CD4-positive, alpha-beta T cell treated with Interleukin-15 for 1 hour (primary cell): Measurements from ENCODE around the gene CAMK1D.
"Not testable (repeated sequence)": the region's sequence is repeated elsewhere in the genome, so short reads cannot be mapped to it uniquely, and the experiment has no call there.

Experiments used
- DNase-seq: peaks from one replicate; pipeline ENCODE4 v3.0.0-alpha.2; 2020

Gene CAMK1D

GRCh38 chr10:12432402-12433189 is 83.2 kb downstream of the CAMK1D start:
- no peak for DNase-seq

GRCh38 chr10:12434277-12434676 is 84.9 kb downstream of the CAMK1D start:
- DNase-seq = no peak

- not testable (repeated sequence) for DNase-seq
Observed at GRCh38 chr10:12434677-12435076, 85.3 kb downstream of the CAMK1D start.

GRCh38 chr10:12435348-12435747 is 86.0 kb downstream of the CAMK1D start:
- no peak for DNase-seq

GRCh38 chr10:12438919-12439692 is 89.8 kb downstream of the CAMK1D start:
- no peak for DNase-seq

GRCh38 chr10:12439767-12440166 is 90.4 kb downstream of the CAMK1D start:
- not testable (repeated sequence) for DNase-seq

DNA sequence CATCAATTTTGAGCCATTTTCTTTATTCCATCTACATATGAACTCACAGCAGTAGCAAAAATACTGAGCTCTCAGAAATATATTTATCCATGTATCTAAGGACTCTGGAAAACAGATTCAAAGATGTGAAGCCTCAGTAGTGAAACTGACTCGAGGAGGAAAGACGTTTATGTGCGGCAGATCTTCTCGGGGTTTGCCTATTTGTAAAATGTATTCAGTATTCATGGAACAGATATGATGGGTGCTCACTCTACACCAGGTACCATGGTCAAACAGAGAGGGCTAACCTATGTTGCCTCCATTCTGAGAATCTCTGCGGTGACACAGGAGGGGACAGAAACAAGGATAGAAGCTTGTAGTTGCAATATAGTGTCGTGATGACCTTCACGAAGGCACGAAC is 93.7 kb downstream of the CAMK1D start:
- no peak for DNase-seq

DNA sequence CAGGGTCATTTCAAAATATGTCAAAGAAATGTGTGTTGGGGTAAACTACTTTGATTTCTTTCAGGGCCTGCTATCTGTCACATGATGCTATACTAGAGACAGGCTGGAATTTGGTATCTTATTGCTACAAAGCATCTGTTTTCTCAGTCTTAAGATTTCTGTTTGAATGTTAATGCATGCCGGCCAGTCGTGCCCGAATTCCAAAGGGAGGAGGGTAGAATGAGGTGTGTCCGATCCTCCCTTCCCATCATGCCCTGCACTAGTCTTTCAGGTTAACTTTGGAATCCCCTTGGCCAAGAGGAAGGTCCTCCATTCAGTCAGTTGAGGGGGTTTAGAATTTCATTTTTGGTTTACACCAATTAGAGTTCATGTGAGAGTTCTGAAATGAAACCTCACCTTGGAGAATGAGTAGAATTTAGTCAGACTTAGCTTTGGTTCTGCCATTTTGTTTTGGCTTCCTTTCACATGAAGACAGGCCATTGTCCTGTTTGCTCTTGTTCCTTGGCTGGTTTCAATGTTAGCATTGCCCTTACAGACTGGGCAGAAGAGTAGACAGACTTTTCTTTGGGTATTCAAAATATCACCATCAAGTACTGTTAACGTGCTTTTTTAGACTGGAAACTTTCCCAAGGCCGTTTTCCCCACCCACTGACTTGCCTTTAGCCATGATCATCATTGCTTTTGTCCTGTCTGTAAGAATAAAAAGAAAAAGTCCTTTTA is 95.8 kb downstream of the CAMK1D start:
- DNase-seq = no peak

DNA sequence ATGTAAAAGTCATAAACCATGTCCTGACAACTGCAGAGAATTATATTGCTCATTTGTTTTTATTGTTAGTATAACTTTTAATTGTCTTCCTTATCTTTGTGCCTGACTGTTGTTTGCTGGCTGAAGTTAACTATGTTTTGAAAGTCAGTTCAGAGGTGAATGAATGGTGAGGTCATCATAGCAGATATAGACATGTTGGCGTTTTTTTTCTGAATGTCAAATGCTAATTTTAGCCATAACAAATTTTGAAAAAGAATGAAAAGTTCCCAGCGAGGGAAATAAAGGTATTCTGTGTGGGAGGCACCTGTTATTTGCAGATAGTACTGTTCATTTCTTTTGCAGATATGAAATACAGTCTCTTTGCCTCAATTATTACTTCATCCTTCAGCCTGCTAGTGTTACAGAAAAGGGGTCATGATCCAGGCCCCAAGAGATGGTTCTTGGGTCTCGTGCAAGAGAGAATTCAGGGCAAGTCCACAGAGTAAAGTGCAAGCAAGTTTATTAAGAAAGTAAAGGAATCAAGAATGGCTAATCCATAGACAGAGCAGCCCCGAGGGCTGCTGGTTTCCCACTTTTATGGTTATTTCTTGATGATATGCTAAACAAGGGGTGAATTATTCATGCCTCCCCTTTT is 96.5 kb downstream of the CAMK1D start:
- DNase-seq = no peak

- DNase-seq = no peak
Observed at GRCh38 chr10:12448340-12448728, 99.0 kb downstream of the CAMK1D start.

DNA sequence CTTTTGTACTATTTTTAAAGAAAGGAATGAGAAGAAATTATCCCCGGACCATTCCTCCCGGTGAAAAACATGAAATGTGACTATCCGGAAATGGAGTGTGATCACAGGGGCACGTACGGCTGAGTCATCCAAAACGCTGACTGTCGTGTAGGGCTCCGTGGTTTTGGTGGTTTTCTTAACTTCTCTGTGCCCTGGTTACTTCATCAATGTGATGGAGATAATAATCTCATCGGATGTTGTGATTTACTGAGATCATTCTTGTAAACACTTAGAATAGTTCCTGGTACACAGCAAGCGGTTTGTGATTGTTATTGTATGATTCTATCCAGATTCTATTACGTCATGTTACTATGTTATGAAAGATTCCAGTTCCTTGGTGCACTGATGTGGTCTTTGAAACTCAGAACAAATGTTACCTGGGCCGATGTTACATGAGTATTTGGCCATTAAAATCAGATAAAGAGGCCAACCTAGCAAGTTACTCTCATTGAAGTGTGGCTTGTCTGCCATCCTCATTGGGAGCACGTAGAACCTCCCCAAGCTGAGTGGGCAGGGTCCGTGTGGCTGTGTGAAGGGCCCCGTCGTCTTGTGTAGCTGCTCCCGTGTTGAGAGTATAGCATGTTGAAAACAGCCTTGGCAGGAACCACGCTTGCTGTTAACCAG is 99.5 kb downstream of the CAMK1D start:
- peak; percentile 85 for DNase-seq

DNA sequence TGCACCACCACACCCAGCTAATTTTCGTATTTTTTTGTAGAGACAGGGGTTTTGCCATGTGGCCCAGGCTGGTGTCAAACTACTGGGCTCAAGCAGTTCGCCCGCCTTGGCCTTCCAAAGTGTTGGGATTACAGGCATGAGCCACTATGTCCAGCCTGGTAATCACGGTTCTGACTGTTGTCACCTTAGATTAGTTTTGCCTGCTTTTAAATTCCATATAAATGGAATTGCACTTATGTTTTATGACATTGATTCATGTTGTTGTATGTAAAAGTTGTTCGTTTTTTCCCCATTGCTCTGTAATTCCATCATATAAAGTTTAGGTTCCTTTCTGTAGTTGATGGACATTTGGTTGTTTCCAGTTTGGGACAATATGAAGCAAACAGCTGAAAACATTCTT is 106.0 kb downstream of the CAMK1D start:
- DNase-seq = no peak

GRCh38 chr10:12455766-12456165 is 106.4 kb downstream of the CAMK1D start:
- no peak for DNase-seq

- no peak for DNase-seq
Observed at GRCh38 chr10:12459340-12459739, 110.0 kb downstream of the CAMK1D start.

- no peak for DNase-seq
Observed at GRCh38 chr10:12459762-12460161, 110.4 kb downstream of the CAMK1D start.

DNA sequence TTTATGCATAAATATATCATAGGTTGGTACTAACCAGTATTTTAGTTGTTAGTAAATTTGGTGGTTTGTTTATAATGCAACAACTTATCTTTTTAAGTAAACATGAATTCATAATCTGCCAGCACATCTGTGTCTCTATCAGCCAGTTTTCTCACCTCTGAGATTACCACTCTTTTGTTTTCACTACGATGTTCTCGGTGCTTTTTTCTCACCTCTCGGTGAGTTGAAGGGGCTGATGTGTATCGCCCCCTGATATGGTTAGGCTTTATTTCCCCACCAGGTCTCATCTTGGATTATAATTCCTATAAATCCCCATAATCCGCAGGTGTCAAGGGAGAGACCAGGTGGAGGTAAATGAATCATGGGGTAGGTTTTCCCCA is 114.1 kb downstream of the CAMK1D start:
- DNase-seq = no peak

DNA sequence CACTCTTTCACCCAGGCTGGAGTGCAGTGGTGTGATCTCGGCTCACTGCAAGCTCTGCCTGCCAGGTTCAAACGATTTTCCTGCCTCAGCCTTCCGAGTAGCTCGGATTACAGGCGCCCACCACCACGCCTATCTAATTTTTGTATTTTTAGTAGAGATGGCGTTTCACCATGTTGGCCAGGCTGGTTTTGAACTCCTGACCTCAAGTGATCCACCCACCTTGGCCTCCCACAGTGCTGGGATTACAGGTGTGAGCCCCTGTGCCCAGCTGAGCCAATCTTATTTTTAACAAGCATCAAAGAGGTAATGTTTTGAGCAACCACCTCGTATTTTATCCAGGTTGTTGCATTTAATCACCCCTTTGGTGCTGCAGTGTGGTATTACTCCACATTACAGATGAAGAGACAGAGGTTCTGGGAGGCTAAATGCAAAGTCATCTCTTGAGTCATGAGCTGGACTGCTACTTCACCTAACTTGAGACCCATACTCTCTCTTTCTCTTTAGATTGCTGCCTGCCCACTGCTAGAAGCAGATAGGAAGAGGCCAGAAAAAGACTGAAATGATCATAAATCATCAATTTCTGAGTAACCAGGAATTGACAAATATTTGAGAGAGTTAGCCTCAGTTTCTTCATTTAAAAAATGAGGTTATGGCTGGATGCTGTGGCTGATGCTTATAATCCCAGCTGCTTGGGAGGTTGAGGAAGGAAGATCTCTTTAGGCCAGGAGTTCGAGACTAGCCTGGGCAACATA is 116.2 kb downstream of the CAMK1D start:
- DNase-seq = no peak

DNA sequence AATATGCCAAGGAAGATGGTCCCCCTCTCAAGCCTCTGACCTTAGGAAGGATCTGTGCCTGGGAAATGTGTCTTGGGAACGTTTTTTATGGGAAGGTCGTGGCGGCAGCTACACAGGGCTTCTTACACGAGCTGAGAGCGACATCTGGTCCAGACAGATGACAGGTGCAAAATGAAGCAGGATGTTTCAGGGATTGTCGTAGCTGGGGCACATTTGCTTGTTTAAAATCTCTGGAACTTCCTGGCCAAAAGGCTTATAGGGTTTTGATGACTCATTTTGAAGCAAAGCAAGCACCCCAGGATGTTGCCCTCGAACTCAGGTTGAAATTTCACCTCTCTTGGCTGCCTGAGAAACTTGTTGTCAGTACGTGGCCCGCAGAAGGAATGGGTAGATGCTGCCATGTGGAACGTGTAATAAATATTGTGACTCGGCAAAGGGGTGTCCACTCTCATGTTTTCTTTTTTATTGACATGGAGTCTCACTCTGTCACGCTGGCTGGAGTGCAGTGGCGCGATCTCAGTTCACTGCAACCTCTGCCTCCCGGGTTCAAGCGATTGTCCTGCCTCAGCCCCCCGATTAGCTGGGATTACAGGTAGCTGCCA is 117.5 kb downstream of the CAMK1D start:
- no peak for DNase-seq

DNA sequence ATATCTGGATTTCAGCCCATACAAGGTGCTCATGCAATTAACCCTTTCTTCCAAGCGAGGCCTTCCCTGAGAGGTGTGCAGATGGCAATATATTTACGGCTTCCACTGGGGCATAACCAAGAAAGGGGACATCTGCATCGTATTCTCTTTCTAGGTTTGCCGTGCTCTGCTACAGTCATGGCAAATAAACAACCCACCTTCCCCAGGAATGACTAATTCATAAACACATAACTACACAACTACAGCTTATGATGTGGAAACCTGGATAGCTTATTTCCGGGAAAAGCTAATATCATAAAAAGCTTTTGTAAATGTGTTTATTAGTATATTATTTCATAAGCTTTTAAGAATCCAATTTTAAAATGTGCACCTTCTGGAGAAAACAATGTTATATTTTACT is 120.0 kb downstream of the CAMK1D start:
- no peak for DNase-seq

- DNase-seq = no peak
Observed at GRCh38 chr10:12470719-12471118, 121.4 kb downstream of the CAMK1D start.

DNA sequence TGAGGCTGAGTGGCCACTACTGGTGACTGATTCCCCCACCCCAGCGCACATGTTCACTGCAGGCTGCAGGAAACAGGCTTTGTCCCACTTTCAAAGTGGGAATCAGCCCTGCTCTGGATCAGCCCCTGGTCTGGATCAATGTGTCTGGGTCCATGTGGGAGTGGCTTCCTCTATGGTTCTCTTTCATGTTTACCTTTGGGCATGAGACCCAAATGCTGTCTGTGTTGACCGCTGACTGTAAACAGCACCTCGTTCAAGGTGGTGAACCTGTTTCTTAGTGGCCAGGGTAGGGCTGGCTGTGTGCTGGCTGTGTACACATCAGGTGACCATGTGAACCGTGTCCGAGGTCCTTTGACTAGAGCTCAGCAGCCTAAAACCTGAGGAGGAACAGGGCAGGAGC is 121.8 kb downstream of the CAMK1D start:
- no peak for DNase-seq

GRCh38 chr10:12473491-12473890 is 124.1 kb downstream of the CAMK1D start:
- DNase-seq = no peak
